Choroid plexus epithelial cell (primary cell): Measurements from ENCODE around the gene DOCK2.

Experiments
- DNase-seq: peaks from one replicate; pipeline ENCODE4 v3.0.0-alpha.2; 2010; ENCODE audit warnings: low read depth
- H3K4me3 ChIP-seq: 2 replicates; pipeline ENCODE4 v1.5.1; 2011; ENCODE audit warnings: low read depth, mild to moderate bottlenecking, control low read depth, low read length, moderate library complexity
- CTCF ChIP-seq: conservative IDR thresholded peaks from 2 replicates; pipeline ENCODE4 v1.5.1; 2011; ENCODE audit warnings: low read depth, mild to moderate bottlenecking, control low read depth, inconsistent platforms, low read length, moderate library complexity

Gene DOCK2

GRCh38 chr5:169921949-169922348 is 284.9 kb downstream of the DOCK2 start:
- no peak for TF ChIP-seq CTCF
- DNase-seq = no peak
- no peak overlapping the region for H3K4me3 ChIP-seq

- TF ChIP-seq CTCF = no peak
- DNase-seq = no peak
- H3K4me3 ChIP-seq = no peak overlapping the region
Measured at GRCh38 chr5:169922474-169922873, 285.4 kb downstream of the DOCK2 start.

GRCh38 chr5:169923988-169924387 is 286.9 kb downstream of the DOCK2 start:
- no peak for TF ChIP-seq CTCF
- DNase-seq = no peak
- no peak overlapping the region for H3K4me3 ChIP-seq

GRCh38 chr5:169933127-169933526 is 296.1 kb downstream of the DOCK2 start:
- H3K4me3 ChIP-seq = no peak overlapping the region
- TF ChIP-seq CTCF = no peak
- DNase-seq = no peak

- no peak for DNase-seq
- TF ChIP-seq CTCF = no peak
- no peak overlapping the region for H3K4me3 ChIP-seq
Measured at GRCh38 chr5:169933616-169934015, 296.5 kb downstream of the DOCK2 start.

GRCh38 chr5:169934990-169935389 is 297.9 kb downstream of the DOCK2 start:
- no peak for TF ChIP-seq CTCF
- peak; percentile 36 for DNase-seq
- H3K4me3 ChIP-seq = no peak overlapping the region

- no peak overlapping the region for H3K4me3 ChIP-seq
- no peak for DNase-seq
- no peak for TF ChIP-seq CTCF
Measured at GRCh38 chr5:169935762-169936161, 298.7 kb downstream of the DOCK2 start.
